Parathyroid adenoma (tissue), 2 donors: Measurements from ENCODE around the gene EDNRB.

Source experiments
- H2AFZ ChIP-seq: fragments of 300-600 bp; sonication (generic); one replicate; pipeline ENCODE4 v1.7.0; 2017; ENCODE audit warnings: antibody characterized with exemption, mild to moderate bottlenecking
- H3K27ac ChIP-seq: fragments of 300-600 bp; sonication (generic); one replicate; pipeline ENCODE4 v1.7.0; 2017
- H3K27me3 ChIP-seq: fragments of 300-600 bp; sonication (generic); one replicate; pipeline ENCODE4 v1.7.0; 2017; ENCODE audit warnings: low read length; ENCODE audit not compliant: control insufficient read depth, insufficient read depth
- H3K36me3 ChIP-seq: fragments of 300-600 bp; sonication (generic); one replicate; pipeline ENCODE4 v1.7.0; 2017; ENCODE audit warnings: low read length; ENCODE audit not compliant: control insufficient read depth, insufficient read depth
- H3K4me1 ChIP-seq: fragments of 300-600 bp; sonication (generic); one replicate; pipeline ENCODE4 v1.7.0; 2017; ENCODE audit warnings: control low read depth
- H3K4me2 ChIP-seq: fragments of 300-600 bp; sonication (generic); one replicate; pipeline ENCODE4 v1.7.0; 2017; ENCODE audit warnings: low read length
- H3K4me3 ChIP-seq: fragments of 300-600 bp; sonication (generic); one replicate; pipeline ENCODE4 v1.7.0; 2017; ENCODE audit warnings: low read depth, low read length
- H3K79me2 ChIP-seq: fragments of 300-600 bp; sonication (generic); one replicate; pipeline ENCODE4 v1.7.0; 2017; ENCODE audit warnings: control low read depth
- H3K9ac ChIP-seq: fragments of 300-600 bp; sonication (generic); one replicate; pipeline ENCODE4 v1.7.0; 2017; ENCODE audit warnings: mild to moderate bottlenecking
- H3K9me3 ChIP-seq: fragments of 300-600 bp; sonication (generic); one replicate; pipeline ENCODE4 v1.7.0; 2017; ENCODE audit warnings: low read length; ENCODE audit not compliant: control insufficient read depth
- CTCF ChIP-seq: fragments of 300-600 bp; sonication (generic); IDR thresholded peaks from one replicate; pipeline ENCODE4 v1.7.0; 2017; ENCODE audit warnings: antibody characterized with exemption, mild to moderate bottlenecking
- donor health status: primary hyperparathyroidism.

EDNRB gene

DNA sequence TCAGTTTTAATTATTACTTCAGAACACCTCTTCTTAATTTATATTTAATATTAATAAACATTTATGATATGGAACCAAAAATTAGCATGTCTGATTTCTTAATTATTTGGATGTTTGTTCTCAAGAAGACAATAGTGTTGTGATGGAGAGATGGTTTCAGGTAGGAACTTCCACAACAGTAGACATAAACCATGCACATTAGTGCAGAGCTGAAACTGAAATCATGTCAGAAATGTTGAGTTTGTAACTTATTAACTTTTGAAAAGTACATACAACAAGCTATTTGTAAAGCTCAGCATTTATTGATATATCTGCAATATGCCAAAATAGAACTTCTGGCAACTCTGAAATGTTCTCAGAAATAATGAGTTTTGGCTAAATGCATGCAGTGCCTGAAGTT, 11.8 kb upstream of the EDNRB start:
- no peaks in the 10 kb centered on the region for H3K79me2 ChIP-seq
- no peak overlapping the region for H3K4me3 ChIP-seq
- no peak overlapping the region for H3K4me2 ChIP-seq
- H3K9me3 ChIP-seq, result no peaks in the 10 kb centered on the region
- H3K27me3 ChIP-seq, result no peaks in the 10 kb centered on the region
- no peak overlapping the region for H2AFZ ChIP-seq
- no peaks in the 10 kb centered on the region for H3K4me1 ChIP-seq
- no peak overlapping the region for H3K27ac ChIP-seq
- H3K36me3 ChIP-seq, result no peaks in the 10 kb centered on the region
- no peak for TF ChIP-seq CTCF
- H3K9ac ChIP-seq, result no peak overlapping the region

GRCh38 chr13:77928909-77929308, 10.3 kb upstream of the EDNRB start:
- H3K9me3 ChIP-seq, result no peaks in the 10 kb centered on the region
- TF ChIP-seq CTCF, result no peak

DNA sequence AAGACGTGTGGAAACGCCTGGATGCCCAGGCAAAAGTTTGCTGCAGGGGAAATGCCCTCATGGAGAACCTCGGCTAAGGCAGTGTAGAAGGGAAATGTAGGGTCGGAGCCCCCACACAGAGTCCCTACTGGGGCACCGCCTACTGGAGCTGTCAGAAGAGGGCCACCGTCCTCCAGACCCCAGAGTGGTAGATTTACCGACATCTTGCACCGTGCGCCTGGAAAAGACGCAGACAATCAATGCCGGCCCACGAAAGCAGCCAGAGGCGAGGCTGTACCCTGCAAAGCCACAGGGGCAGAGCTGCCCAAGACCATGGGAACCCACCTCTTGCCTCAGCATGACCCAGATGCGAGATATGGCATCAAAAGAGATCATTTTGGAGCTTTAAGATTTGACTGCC, 7.0 kb upstream of the EDNRB start:
- Histone ChIP-seq H3K9ac (no peak overlapping the region), H3K36me3 (no peaks in the 10 kb centered on the region), H3K4me3 (no peak overlapping the region), H3K79me2 (no peaks in the 10 kb centered on the region), H3K4me2 (no peak overlapping the region), H3K4me1 (no peaks in the 10 kb centered on the region), H2AFZ (no peak overlapping the region), H3K27me3 (no peaks in the 10 kb centered on the region), H3K27ac (no peak overlapping the region), H3K9me3 (no peaks in the 10 kb centered on the region)
- TF ChIP-seq CTCF, result no peak

More at GRCh38 chr13:77928909-77929308, 10.3 kb upstream of the EDNRB start:
- Histone ChIP-seq H3K4me3 (no peak overlapping the region), H3K36me3 (no peaks in the 10 kb centered on the region), H3K79me2 (no peaks in the 10 kb centered on the region), H3K9ac (no peak overlapping the region), H3K27ac (no peak overlapping the region), H3K4me2 (no peak overlapping the region), H3K27me3 (no peaks in the 10 kb centered on the region), H2AFZ (no peak overlapping the region), H3K4me1 (no peaks in the 10 kb centered on the region)

GRCh38 chr13:77919921-77920294, 1.3 kb upstream of the EDNRB start:
- Histone ChIP-seq H3K27ac (peak overlapping the region; percentile 78), H2AFZ (no peak overlapping the region), H3K9ac (no peak overlapping the region), H3K36me3 (no peaks in the 10 kb centered on the region), H3K9me3 (no peaks in the 10 kb centered on the region), H3K4me3 (peak overlapping the region; percentile 62), H3K4me2 (peak overlapping the region; percentile 86), H3K79me2 (no peaks in the 10 kb centered on the region), H3K27me3 (no peaks in the 10 kb centered on the region), H3K4me1 (no peaks in the 10 kb centered on the region)
- TF ChIP-seq CTCF, result no peak

DNA sequence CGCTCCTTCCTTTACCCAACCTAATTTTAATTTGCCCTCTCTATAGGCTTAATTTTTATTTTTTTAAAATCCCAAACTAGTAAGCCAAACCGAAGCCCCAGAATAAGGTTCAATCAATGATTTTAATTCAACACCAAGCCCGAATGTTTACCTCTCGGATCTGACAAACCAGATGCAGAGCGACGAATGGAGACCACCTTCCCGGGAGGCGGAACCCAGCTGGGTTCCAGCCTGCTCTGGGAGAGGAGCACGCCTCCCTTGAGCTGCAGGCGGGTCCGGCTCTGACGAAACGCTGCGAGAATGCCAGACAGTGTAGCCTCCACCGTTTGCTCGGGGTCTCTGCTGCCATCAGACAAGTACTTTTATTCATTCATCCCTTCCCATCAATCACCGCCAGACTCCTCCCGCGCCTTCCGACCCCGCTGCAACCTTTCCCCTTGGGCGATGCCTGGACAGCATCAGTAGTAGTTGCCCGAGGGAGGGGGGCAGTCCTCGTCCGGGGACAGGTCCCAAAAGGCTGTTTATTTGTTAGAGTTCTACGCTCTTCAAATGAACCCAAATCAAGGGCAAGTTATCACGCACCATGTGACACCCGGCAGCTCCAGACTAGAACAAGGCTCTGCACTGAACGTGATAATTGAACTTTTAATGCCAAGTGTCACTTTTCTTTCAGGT, 752 bp upstream of the EDNRB start:
- peak overlapping the region; percentile 62 for H3K4me3 ChIP-seq
- peak overlapping the region; percentile 86 for H3K4me2 ChIP-seq
- H3K27ac ChIP-seq, result peak overlapping the region; percentile 78
- no peaks in the 10 kb centered on the region for H3K4me1 ChIP-seq
- no peaks in the 10 kb centered on the region for H3K27me3 ChIP-seq
- H3K9me3 ChIP-seq, result no peaks in the 10 kb centered on the region
- TF ChIP-seq CTCF, result no peak
- no peaks in the 10 kb centered on the region for H3K79me2 ChIP-seq
- no peak overlapping the region for H3K9ac ChIP-seq
- peak overlapping the region; percentile 64 for H2AFZ ChIP-seq
- no peaks in the 10 kb centered on the region for H3K36me3 ChIP-seq
